ENCODE data around the gene PGS1.

PGS1 gene

DNA sequence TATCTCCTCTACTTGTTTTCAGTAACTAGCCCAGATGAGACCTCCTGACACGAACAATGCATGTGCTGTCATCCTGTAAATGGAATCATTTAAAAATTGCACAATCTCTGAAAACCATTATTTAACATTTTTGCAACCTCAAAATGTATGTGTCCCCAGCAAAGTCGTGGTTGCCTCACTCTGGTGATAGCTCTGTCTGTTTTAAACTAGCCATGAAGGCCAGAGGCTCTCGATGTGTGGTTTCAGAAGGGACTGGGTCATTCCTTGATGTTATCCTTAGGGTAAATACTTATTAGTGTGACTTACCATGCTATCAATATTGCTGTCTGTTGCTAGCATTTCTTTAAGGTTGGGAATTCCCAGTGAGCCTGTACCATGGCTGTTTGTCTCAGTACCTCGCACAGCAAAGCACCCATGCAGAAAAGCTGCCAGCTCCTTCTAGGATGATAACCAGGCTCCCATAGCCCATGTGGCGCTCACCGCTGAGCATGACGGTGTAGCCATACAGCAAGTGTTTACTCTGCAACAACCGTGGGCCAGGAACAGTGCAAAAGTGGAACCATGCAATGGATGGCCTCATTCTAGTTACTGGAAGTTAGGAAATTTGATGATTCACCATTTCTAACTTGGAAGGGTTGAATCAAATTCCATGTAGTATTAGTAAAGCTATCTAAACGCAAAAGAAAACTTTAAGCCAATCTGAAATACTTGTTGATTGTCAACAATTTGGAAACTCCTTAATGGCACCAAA is 2.9 kb upstream of the PGS1 start:
- Histone ChIP-seq H3K27me3 (ENCODE audit: insufficient read depth, low read length) (no peaks in the 10 kb centered on the region), H3K4me1 (ENCODE audit: control insufficient read depth, insufficient read depth, low read length, unreplicated experiment) (peaks cover 47% of the 10 kb centered on the region), H3K36me3 (ENCODE audit: insufficient read depth, low read length) (no peaks in the 10 kb centered on the region), H3K79me2 (ENCODE audit: control insufficient read depth, insufficient read depth, low read length, unreplicated experiment) (peaks cover 20% of the 10 kb centered on the region), H3K4me3 (ENCODE audit: low read depth, low read length) (peak overlapping the region; percentile 41), H3K27ac (ENCODE audit: low read depth, low read length) (peak overlapping the region; percentile 99), H2AFZ (ENCODE audit: low read length, unreplicated experiment) (peak overlapping the region; percentile 4)

DNA sequence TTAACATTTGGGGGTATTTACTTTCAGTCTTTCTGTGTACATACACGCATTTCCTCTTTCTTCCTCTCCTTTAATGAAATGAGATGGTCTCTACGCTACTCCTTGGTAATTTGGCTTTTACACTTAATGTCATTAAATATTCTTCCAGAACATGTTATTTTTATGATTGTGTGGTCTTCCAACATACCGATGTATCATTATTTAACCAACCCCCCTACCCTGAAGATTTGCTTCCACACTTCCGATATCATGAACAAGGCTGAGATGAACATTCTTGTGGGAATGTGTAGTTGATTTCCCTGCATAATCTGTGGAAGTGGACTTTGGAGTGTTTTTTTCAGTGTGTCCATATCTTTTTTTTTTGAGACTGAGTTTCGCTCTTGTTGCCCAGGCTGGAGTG is 2.3 kb upstream of the PGS1 start:
- Histone ChIP-seq H2AFZ (ENCODE audit: low read length, unreplicated experiment) (no peak overlapping the region), H3K36me3 (ENCODE audit: insufficient read depth, low read length) (no peaks in the 10 kb centered on the region), H3K4me3 (ENCODE audit: low read depth, low read length) (peak overlapping the region; percentile 41), H3K27ac (ENCODE audit: low read depth, low read length) (peak overlapping the region; percentile 99), H3K4me1 (ENCODE audit: control insufficient read depth, insufficient read depth, low read length, unreplicated experiment) (peaks cover 52% of the 10 kb centered on the region), H3K27me3 (ENCODE audit: insufficient read depth, low read length) (no peaks in the 10 kb centered on the region), H3K79me2 (ENCODE audit: control insufficient read depth, insufficient read depth, low read length, unreplicated experiment) (peaks cover 26% of the 10 kb centered on the region)

GRCh38 chr17:78377858-78378224 is 608 bp upstream of the PGS1 start:
- peak overlapping the region; percentile 91 for H3K4me3 ChIP-seq (ENCODE audit: low read depth, low read length)
- no peaks in the 10 kb centered on the region for H3K36me3 ChIP-seq (ENCODE audit: insufficient read depth, low read length)
- peak overlapping the region; percentile 37 for H2AFZ ChIP-seq (ENCODE audit: low read length, unreplicated experiment)
- no peaks in the 10 kb centered on the region for H3K27me3 ChIP-seq (ENCODE audit: insufficient read depth, low read length)
- H3K79me2 ChIP-seq (ENCODE audit: control insufficient read depth, insufficient read depth, low read length, unreplicated experiment): peaks cover 41% of the 10 kb centered on the region
- H3K27ac ChIP-seq (ENCODE audit: low read depth, low read length): peak overlapping the region; percentile 99; the same call in 1 of the 2 replicates
- H3K4me1 ChIP-seq (ENCODE audit: control insufficient read depth, insufficient read depth, low read length, unreplicated experiment): peaks cover 66% of the 10 kb centered on the region

- H3K79me2 ChIP-seq (ENCODE audit: control insufficient read depth, insufficient read depth, low read length, unreplicated experiment): peaks cover 52% of the 10 kb centered on the region
- no peaks in the 10 kb centered on the region for H3K36me3 ChIP-seq (ENCODE audit: insufficient read depth, low read length)
- no peaks in the 10 kb centered on the region for H3K27me3 ChIP-seq (ENCODE audit: insufficient read depth, low read length)
- peaks cover 74% of the 10 kb centered on the region for H3K4me1 ChIP-seq (ENCODE audit: control insufficient read depth, insufficient read depth, low read length, unreplicated experiment)
- H3K4me3 ChIP-seq (ENCODE audit: low read depth, low read length): peak overlapping the region; percentile 91
- peak overlapping the region; percentile 99 for H3K27ac ChIP-seq (ENCODE audit: low read depth, low read length)
- no peak overlapping the region for H2AFZ ChIP-seq (ENCODE audit: low read length, unreplicated experiment)
These were observed 662 bp downstream of the PGS1 start for GRCh38 chr17:78379131-78379491.

DNA sequence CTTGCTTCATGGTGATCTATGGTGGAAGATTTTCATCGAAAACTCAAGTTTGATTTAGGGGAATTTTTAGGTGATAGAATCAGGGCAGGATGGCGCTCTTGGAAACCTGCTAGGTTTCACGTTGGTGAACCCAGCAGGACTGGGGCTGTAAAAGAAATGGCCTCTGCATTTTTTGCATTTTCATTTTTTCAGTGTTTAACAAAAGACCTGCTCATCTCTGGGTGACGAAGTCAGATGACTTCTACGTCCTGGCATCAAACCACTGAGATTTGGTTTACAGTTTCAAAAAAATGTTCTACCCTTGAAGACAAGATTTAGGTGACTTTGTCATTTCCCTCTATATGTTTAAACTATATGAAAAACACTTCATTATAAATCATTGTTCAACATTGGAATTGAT is 1.9 kb downstream of the PGS1 start:
- Histone ChIP-seq H3K27ac (ENCODE audit: low read depth, low read length) (peak overlapping the region; percentile 99), H3K27me3 (ENCODE audit: insufficient read depth, low read length) (no peaks in the 10 kb centered on the region), H3K79me2 (ENCODE audit: control insufficient read depth, insufficient read depth, low read length, unreplicated experiment) (peaks cover 63% of the 10 kb centered on the region), H3K36me3 (ENCODE audit: insufficient read depth, low read length) (no peaks in the 10 kb centered on the region), H2AFZ (ENCODE audit: low read length, unreplicated experiment) (no peak overlapping the region), H3K4me3 (ENCODE audit: low read depth, low read length) (peak overlapping the region; percentile 91), H3K4me1 (ENCODE audit: control insufficient read depth, insufficient read depth, low read length, unreplicated experiment) (peaks cover 71% of the 10 kb centered on the region)

DNA sequence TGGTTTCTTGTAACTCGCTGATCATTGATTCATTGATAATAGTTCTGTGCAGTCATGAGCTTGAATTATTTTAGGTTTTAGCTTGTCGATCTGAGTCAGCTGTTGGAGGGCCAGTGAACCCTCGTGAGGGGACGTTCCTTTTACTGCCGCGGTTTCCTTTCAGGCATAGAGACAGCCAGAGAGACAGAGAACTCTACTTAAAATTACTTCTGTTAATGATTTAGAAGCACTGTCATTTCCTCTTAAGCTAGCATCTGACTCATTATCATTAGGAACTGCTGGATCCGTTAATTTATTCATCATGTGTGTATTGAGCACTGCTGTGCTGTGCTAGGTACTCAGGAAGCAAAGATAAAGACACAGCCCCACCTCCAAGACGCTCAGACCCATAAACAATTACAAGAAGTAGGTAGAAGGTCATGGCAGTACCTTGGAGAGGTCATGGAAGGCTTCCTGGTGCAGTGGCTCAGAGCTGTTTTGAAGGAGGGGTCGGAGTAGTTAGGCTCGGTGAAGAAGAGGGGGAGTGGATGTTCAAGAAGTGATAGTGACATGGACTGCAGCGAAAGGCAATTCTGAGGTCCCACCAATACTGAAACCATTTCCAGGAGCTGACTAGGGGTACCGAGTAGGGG is 3.3 kb downstream of the PGS1 start:
- Histone ChIP-seq H3K4me3 (ENCODE audit: low read depth, low read length) (peak overlapping the region; percentile 56), H3K27me3 (ENCODE audit: insufficient read depth, low read length) (no peaks in the 10 kb centered on the region), H3K27ac (ENCODE audit: low read depth, low read length) (peak overlapping the region; percentile 51), H3K79me2 (ENCODE audit: control insufficient read depth, insufficient read depth, low read length, unreplicated experiment) (peaks cover 77% of the 10 kb centered on the region), H3K4me1 (ENCODE audit: control insufficient read depth, insufficient read depth, low read length, unreplicated experiment) (peaks cover 73% of the 10 kb centered on the region), H2AFZ (ENCODE audit: low read length, unreplicated experiment) (no peak overlapping the region), H3K36me3 (ENCODE audit: insufficient read depth, low read length) (no peaks in the 10 kb centered on the region)

- Histone ChIP-seq H3K27me3 (ENCODE audit: insufficient read depth, low read length) (no peaks in the 10 kb centered on the region), H3K4me1 (ENCODE audit: control insufficient read depth, insufficient read depth, low read length, unreplicated experiment) (peaks cover 66% of the 10 kb centered on the region), H3K27ac (ENCODE audit: low read depth, low read length) (peak overlapping the region; percentile 96), H3K36me3 (ENCODE audit: insufficient read depth, low read length) (0 out of 2 replicates have a peak, but pooled peaks cover 4% of the 10 kb centered on the region), H3K4me3 (ENCODE audit: low read depth, low read length) (peak overlapping the region; percentile 22), H3K79me2 (ENCODE audit: control insufficient read depth, insufficient read depth, low read length, unreplicated experiment) (peaks cover 93% of the 10 kb centered on the region), H2AFZ (ENCODE audit: low read length, unreplicated experiment) (no peak overlapping the region)
These were observed 5.4 kb downstream of the PGS1 start for GRCh38 chr17:78383725-78384471.

GRCh38 chr17:78384479-78385175 is 6.2 kb downstream of the PGS1 start:
- Histone ChIP-seq H3K79me2 (ENCODE audit: control insufficient read depth, insufficient read depth, low read length, unreplicated experiment) (peaks cover 90% of the 10 kb centered on the region), H3K4me1 (ENCODE audit: control insufficient read depth, insufficient read depth, low read length, unreplicated experiment) (peaks cover 63% of the 10 kb centered on the region), H3K27ac (ENCODE audit: low read depth, low read length) (peak overlapping the region; percentile 96), H3K4me3 (ENCODE audit: low read depth, low read length) (peak overlapping the region; percentile 22; the same call in 1 of the 2 replicates), H3K27me3 (ENCODE audit: insufficient read depth, low read length) (no peaks in the 10 kb centered on the region), H2AFZ (ENCODE audit: low read length, unreplicated experiment) (no peak overlapping the region), H3K36me3 (ENCODE audit: insufficient read depth, low read length) (0 out of 2 replicates have a peak, but pooled peaks cover 4% of the 10 kb centered on the region)

DNA sequence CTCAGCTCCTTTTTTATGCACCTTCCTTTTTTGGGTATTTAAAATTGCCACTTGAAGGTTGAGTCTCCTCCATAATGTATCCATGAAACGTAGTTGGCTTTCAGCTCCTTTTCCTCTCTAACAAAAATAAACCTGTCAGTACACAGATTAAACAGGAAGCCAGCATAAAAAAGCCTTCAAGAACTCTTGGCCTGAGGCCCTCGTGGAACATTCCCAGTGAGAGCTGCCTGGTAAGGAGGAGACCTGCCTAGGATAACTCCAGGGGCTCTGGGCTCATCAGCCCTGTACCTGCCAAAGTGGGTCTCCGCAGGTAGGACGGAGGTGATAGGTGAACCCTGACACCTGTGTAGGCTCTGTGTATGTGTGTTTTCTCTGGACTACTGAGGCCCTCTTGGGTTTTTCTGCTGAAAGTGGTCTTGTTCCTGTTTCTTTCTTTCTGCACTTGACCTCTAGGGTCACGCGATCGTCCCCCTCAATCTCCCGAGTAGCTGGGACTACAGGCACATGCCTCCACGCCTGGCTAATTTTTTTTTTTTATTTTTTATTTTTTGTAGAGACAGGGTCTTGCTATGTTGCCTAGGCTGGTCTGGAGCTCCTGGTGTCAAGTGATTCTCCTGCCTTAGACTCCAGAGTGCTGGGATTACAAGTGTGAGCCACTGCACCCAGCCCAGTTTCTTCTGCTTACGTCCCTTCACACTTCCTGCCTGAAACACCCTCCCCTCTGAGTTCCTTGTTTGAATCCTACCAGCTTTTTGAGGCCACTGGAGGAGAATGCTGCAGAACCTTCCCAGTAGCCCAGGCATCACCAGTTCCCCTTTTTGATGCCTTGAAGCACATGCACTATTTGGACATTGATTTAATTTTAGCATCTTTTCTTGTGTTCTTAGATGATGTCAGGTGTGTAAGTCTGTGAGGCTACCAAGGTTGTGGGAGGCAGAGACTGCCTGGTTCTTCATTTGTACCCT is 9.8 kb downstream of the PGS1 start:
- Histone ChIP-seq H3K27me3 (ENCODE audit: insufficient read depth, low read length) (no peaks in the 10 kb centered on the region), H3K36me3 (ENCODE audit: insufficient read depth, low read length) (0 out of 2 replicates have a peak, but pooled peaks cover 4% of the 10 kb centered on the region), H3K27ac (ENCODE audit: low read depth, low read length) (0 out of 2 replicates have a peak overlapping the region, but pooled peaks have one; percentile 30), H3K4me1 (ENCODE audit: control insufficient read depth, insufficient read depth, low read length, unreplicated experiment) (peaks cover 59% of the 10 kb centered on the region), H2AFZ (ENCODE audit: low read length, unreplicated experiment) (no peak overlapping the region), H3K79me2 (ENCODE audit: control insufficient read depth, insufficient read depth, low read length, unreplicated experiment) (peaks cover 88% of the 10 kb centered on the region), H3K4me3 (ENCODE audit: low read depth, low read length) (no peak overlapping the region)

Measured in ACC112 (cell line).